Tibial nerve (tissue), 4 donors: ENCODE results near the gene MYOD1. TPM values are rescaled to one million over a fixed set of nuclear protein-coding genes. Genes with fewer than 3 reads are reported as not detected.
A peak's percentile ranks its signal among the peaks of the same experiment; 100 is the strongest.

Experiments
- DNase-seq, 2 donors: peaks; one replicate each; pipeline ENCODE4 v3.0.0-alpha.2; 2019; ENCODE audit warnings: low spot score in 2 of 2
- H3K27ac ChIP-seq, 4 donors: fragments of 200-600 bp; sonication (generic) in 3 of 4; one replicate each; pipeline ENCODE4 v1.5.1; 2017 to 2019; ENCODE audit warnings: mild to moderate bottlenecking in 1 of 4
- H3K27me3 ChIP-seq, 2 donors: fragments of 200-600 bp; sonication (generic) in 1 of 2; one replicate each; pipeline versions ENCODE4 v1.5.1 to v1.6.0; 2017 to 2019
- H3K36me3 ChIP-seq, 3 donors: fragments of 200-600 bp; sonication (generic); one replicate each; pipeline ENCODE4 v1.5.1; 2018 to 2019
- H3K4me1 ChIP-seq, 4 donors: fragments of 200-600 bp; sonication (generic) in 3 of 4; one replicate each; pipeline ENCODE4 v1.5.1; 2017 to 2019
- H3K4me3 ChIP-seq, 4 donors: fragments of 200-600 bp; sonication (generic) in 3 of 4; one replicate each; pipeline ENCODE4 v1.5.1; 2017 to 2019; ENCODE audit warnings: mild to moderate bottlenecking in 1 of 4, moderate library complexity in 1 of 4
- H3K9me3 ChIP-seq, 4 donors: fragments of 200-600 bp; sonication (generic) in 3 of 4; one replicate each; pipeline ENCODE4 v1.5.1; 2017 to 2019
- EP300 ChIP-seq, 2 donors: sonication (generic); formaldehyde crosslinking; IDR thresholded peaks; one replicate each; pipeline ENCODE4 v1.6.1; 2017; ENCODE audit warnings: antibody characterized with exemption in 2 of 2, mild to moderate bottlenecking in 1 of 2
- POLR2A ChIP-seq, 2 donors: fragments of 450-650 bp; IDR thresholded peaks; one replicate each; pipeline ENCODE4 v1.6.1; 2017; ENCODE audit warnings: antibody characterized with exemption in 2 of 2, mild to moderate bottlenecking in 2 of 2, moderate library complexity in 2 of 2
- WGBS, 2 donors: methylation state at CpG; one replicate each; pipeline ENCODE4 v1.1.5; 2018; 5-methylcytosine and 5-hydroxymethylcytosine counted together
- total RNA-seq, 4 donors: library from RNA; depleted of rRNA; stranded (reverse); fragments of >200 nt; gene quantifications; one replicate each; pipeline ENCODE4 v1.1.0, GENCODE V29; 2016
- TF ChIP-seq, protein P1 (sequence below), 5 experiments: fragments of 200-600 bp in 3 of 5; fragments of 450-650 bp in 2 of 5; sonication (generic) in 3 of 5; IDR thresholded peaks; one replicate each; pipeline ENCODE4 v1.5.1; 2016 to 2019; ENCODE audit warnings: antibody characterized with exemption in 5 of 5, mild to moderate bottlenecking in 3 of 5, moderate library complexity in 2 of 5

MYOD1 gene
- total RNA-seq, 4 donors from 2014 or later = not detected

DNA sequence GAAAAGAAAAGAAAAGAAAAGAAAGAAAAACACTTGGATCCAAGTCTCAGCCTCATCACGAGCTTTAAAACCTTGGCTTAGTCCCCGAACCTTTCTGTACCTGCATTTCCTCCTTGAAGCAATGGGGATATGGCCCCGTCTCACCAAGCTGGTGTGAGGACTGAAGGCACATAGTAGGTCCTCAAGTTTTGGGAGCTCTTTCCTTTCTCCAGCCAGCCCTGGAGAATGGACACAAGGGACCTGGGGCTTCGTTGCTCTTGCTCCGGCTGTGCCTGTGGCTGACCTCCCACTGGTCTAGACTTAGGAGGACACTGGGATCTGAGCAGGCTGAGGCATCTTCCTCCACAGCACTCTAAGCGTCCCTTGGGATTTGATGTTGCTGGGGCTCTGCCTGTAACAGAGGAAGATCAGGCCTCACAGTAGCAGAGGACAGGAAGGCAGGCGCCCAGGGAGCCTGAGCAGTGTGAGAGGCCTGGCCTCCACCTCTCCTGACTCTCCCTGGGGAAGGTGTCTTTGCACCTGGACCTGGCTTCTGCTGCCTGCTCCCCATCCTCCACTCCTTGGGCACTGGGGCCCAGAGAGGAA, 48.0 kb downstream of the MYOD1 start:
- no peak overlapping the region for H3K4me3 ChIP-seq
- H3K27me3 ChIP-seq = peaks cover 0 to 3% of the 10 kb centered on the region in 2 donors
- DNase-seq = no peak
- no peak overlapping the region for H3K27ac ChIP-seq
- WGBS, 2 donors = 68% methylated on average over 6 to 7 of the region's 7 CpGs
- no peaks in the 10 kb centered on the region for H3K36me3 ChIP-seq
- no peaks in the 10 kb centered on the region for H3K9me3 ChIP-seq
- TF ChIP-seq, protein P1, sequence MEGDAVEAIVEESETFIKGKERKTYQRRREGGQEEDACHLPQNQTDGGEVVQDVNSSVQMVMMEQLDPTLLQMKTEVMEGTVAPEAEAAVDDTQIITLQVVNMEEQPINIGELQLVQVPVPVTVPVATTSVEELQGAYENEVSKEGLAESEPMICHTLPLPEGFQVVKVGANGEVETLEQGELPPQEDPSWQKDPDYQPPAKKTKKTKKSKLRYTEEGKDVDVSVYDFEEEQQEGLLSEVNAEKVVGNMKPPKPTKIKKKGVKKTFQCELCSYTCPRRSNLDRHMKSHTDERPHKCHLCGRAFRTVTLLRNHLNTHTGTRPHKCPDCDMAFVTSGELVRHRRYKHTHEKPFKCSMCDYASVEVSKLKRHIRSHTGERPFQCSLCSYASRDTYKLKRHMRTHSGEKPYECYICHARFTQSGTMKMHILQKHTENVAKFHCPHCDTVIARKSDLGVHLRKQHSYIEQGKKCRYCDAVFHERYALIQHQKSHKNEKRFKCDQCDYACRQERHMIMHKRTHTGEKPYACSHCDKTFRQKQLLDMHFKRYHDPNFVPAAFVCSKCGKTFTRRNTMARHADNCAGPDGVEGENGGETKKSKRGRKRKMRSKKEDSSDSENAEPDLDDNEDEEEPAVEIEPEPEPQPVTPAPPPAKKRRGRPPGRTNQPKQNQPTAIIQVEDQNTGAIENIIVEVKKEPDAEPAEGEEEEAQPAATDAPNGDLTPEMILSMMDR (IDR thresholded peaks at IDR 0.05) = no peak
- TF ChIP-seq POLR2A (IDR thresholded peaks at IDR 0.05) (no peak), EP300 (IDR thresholded peaks at IDR 0.05) (no peak)
- H3K4me1 ChIP-seq = no peaks in the 10 kb centered on the region

DNA sequence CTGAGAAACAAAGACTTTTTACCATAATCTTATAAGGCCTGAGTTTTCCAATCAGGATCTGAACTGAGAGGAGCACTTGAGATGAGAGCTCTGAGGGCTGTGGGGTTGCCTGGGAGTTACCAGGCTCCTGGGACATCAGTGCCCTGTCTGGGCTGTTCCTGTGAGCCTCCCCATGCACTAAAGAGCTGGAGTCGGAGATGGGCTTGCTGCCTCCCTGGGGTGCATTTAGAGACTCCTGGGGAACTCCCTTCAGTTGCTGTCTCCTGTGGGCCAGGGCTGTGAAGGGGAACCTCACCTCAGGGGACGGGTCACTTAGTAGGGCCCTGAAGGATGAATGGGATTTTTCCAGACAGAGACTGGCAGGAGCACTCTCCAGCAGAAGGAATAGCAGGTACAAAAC, 48.5 kb downstream of the MYOD1 start:
- no peak overlapping the region for H3K4me3 ChIP-seq
- WGBS, 2 donors = 75 to 82% methylated on average over 2 of the region's 2 CpGs
- no peaks in the 10 kb centered on the region for H3K4me1 ChIP-seq
- no peaks in the 10 kb centered on the region for H3K9me3 ChIP-seq
- no peaks in the 10 kb centered on the region for H3K36me3 ChIP-seq
- TF ChIP-seq POLR2A (IDR thresholded peaks at IDR 0.05) = no peak
- TF ChIP-seq, protein P1 (IDR thresholded peaks at IDR 0.05) = no peak
- no peak for TF ChIP-seq EP300 (IDR thresholded peaks at IDR 0.05)
- peaks cover 0 to 3% of the 10 kb centered on the region in 2 donors for H3K27me3 ChIP-seq
- DNase-seq = no peak
- H3K27ac ChIP-seq = no peak overlapping the region

- Histone ChIP-seq H3K4me3 (no peak overlapping the region), H3K36me3 (no peaks in the 10 kb centered on the region), H3K4me1 (no peaks in the 10 kb centered on the region), H3K9me3 (peaks cover 0 to 3% (median 0%) of the 10 kb centered on the region in 4 donors), H3K27ac (no peak overlapping the region), H3K27me3 (peaks cover 0 to 3% of the 10 kb centered on the region in 2 donors)
- 76 to 83% methylated on average over 6 to 7 of the region's 7 CpGs for WGBS, 2 donors
- TF ChIP-seq POLR2A (IDR thresholded peaks at IDR 0.05) (no peak), EP300 (IDR thresholded peaks at IDR 0.05) (no peak)
- TF ChIP-seq, protein P1 (IDR thresholded peaks at IDR 0.05) = no peak
- no peak for DNase-seq
These were observed 49.2 kb downstream of the MYOD1 start for GRCh38 chr11:17768547-17768946.

DNA sequence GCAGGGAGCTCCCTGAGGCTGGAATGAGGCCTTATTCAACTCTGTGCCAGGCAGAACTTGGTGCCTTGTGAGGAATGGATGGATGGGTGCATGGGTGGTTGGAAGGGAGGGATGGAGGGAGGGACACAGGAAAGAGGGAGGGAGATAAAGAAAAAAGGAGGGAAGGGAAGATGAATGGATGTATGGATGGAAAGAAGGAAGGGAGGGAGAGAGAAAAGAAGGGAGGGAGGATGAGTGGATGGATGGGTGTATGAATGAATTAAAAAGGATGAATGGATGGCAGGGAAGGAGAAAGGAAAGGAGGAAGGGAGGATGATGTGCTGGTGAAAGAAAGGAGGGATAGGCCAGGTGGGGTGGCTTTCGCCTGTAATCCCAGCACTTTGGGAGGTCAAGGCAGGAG, 49.8 kb downstream of the MYOD1 start:
- Histone ChIP-seq H3K27ac (no peak overlapping the region), H3K27me3 (peaks cover 0 to 3% of the 10 kb centered on the region in 2 donors), H3K4me3 (no peak overlapping the region), H3K36me3 (no peaks in the 10 kb centered on the region), H3K9me3 (peaks cover 0 to 9% (median 0%) of the 10 kb centered on the region in 4 donors), H3K4me1 (no peaks in the 10 kb centered on the region)
- 93 to 95% methylated on average over 1 of the region's 1 CpG for WGBS, 2 donors
- TF ChIP-seq EP300 (IDR thresholded peaks at IDR 0.05) = no peak
- DNase-seq = no peak

DNA sequence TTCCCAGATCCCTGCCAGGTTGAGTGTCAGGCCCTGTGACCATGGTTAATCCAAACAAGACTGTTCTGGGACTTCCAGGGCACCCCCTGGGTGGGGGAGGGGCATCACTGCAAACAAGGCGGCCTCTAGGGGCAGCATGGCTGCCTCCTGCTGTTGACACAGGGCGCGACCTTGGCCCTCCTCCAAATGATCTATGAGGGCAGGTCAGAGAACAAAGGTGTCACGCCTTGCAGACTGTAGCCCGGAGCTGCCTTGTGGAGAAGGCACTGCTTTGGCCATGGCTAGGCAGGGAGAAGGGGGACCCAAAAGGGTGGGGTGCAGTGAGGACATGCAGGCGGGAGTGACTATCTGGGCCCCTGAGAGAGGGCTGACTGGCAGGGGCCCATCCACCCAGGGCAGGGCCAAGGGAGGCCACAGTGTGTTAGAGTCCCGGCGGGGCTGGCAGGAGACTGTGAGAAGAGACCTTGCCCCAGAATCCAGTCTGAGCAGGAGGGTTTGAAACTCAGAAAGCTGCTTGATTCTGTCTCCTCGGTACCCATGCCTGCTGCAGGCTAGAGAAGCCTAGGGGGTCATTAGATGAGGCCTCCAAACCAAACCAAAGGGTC, 50.8 kb downstream of the MYOD1 start:
- H3K4me3 ChIP-seq = no peak overlapping the region
- no peak for DNase-seq
- H3K9me3 ChIP-seq = peaks cover 0 to 9% (median 0%) of the 10 kb centered on the region in 4 donors
- no peaks in the 10 kb centered on the region for H3K36me3 ChIP-seq
- H3K4me1 ChIP-seq = no peaks in the 10 kb centered on the region
- WGBS, 2 donors = 55 to 60% methylated on average over 9 of the region's 9 CpGs
- no peak overlapping the region for H3K27ac ChIP-seq
- TF ChIP-seq, protein P1 (IDR thresholded peaks at IDR 0.05) = peak in 1 of 5 experiments; percentile 6
- no peak for TF ChIP-seq POLR2A (IDR thresholded peaks at IDR 0.05)
- H3K27me3 ChIP-seq = peaks cover 0 to 3% of the 10 kb centered on the region in 2 donors
